MCF 10A (cell line): Measurements from ENCODE around the gene PDZD11. TPM values are rescaled to one million over a fixed set of nuclear protein-coding genes. Genes with fewer than 3 reads are reported as not detected.
"Not testable (repeated sequence)": the region's sequence is repeated elsewhere in the genome, so short reads cannot be mapped to it uniquely, and the experiment has no call there.

Experiments used
- BruUV-seq: library from RNA; stranded (reverse); fragments of 400-500 nt; replicated peaks from 2 replicates; lab custom pipeline; 2021; lab: Mats Ljungman, UMichigan
- CTCF ChIA-PET: fragments of 300-600 bp; sonication (Branson Sonifier 250); formaldehyde crosslinking; extraction: SDS; loops from one replicate; lab custom pipeline; 2021; ENCODE audit warnings: antibody characterized with exemption, inconsistent platforms; lab: Yijun Ruan, JAX
- POLR2A ChIA-PET: fragments of 300-600, 350-650 bp; sonication (Branson Sonifier 250); formaldehyde crosslinking; extraction: SDS; loops from one replicate; lab custom pipeline; 2020; ENCODE audit warnings: antibody characterized with exemption, inconsistent platforms; lab: Yijun Ruan, JAX
- DNase-seq: peaks from one replicate; pipeline ENCODE4 v3.0.0-alpha.2; 2018; ENCODE audit not compliant: unreplicated experiment
- H3K27ac Mint-ChIP-seq: one replicate; pipeline ENCODE4 v1.8.0; 2022; ENCODE audit warnings: mild to moderate bottlenecking, low read depth, mixed read lengths; ENCODE audit not compliant: unreplicated experiment
- H3K27me3 Mint-ChIP-seq: one replicate; pipeline ENCODE4 v1.8.0; 2022; ENCODE audit warnings: mixed read lengths; ENCODE audit not compliant: insufficient read depth, unreplicated experiment
- H3K36me3 Mint-ChIP-seq: one replicate; pipeline ENCODE4 v1.8.0; 2022; ENCODE audit warnings: mild to moderate bottlenecking, moderate library complexity, mixed read lengths; ENCODE audit not compliant: insufficient read depth, unreplicated experiment
- H3K4me1 Mint-ChIP-seq: one replicate; pipeline ENCODE4 v1.8.0; 2022; ENCODE audit warnings: mixed read lengths; ENCODE audit not compliant: insufficient read depth, unreplicated experiment
- H3K4me3 Mint-ChIP-seq: one replicate; pipeline ENCODE4 v1.8.0; 2022; ENCODE audit warnings: mild to moderate bottlenecking, moderate library complexity, mixed read lengths; ENCODE audit not compliant: unreplicated experiment
- H3K9me3 Mint-ChIP-seq: one replicate; pipeline ENCODE4 v1.8.0; 2022; ENCODE audit warnings: mixed read lengths; ENCODE audit not compliant: unreplicated experiment
- intact Hi-C: fragments of 100-400 bp; cut with micrococcal nuclease; formaldehyde crosslinking; loops from 2 replicates; pipeline ENCODE4 v1.14.1; 2022
- total RNA-seq: library from RNA; stranded (reverse); gene quantifications from 2 replicates; pipeline ENCODE4 v1.2.3, GENCODE V29; 2022
- TF ChIP-seq, protein P1 (sequence below): fragments of 200-600 bp; IDR thresholded peaks from one replicate; pipeline ENCODE4 v1.8.0; 2022; ENCODE audit warnings: antibody characterized with exemption, mild to moderate bottlenecking; ENCODE audit not compliant: unreplicated experiment

PDZD11 gene
- total RNA-seq, 1 experiment from 2014 or later, result 51.9 TPM

DNA sequence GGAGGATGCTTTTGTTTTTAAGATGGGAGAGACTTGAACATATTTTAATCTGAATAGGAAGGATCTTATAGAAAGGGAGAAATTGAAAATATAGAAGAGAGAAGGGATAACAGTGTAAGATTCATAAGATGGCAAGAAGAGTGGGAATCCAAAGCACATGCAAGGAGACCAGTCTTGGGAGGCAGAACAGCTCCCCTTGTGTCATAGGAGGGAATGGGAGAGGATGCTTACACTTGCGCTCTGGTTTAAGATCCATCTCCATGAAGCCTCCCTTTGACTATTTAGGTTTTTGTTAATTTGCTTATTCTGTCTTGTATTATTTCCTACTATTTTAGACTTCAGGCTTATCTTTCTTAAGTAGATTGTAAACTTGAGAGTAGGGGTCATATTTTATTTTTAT, 42.9 kb upstream of the PDZD11 start:
- intact Hi-C loops, result no loop called here
- no peak for DNase-seq
- Mint-ChIP-seq H3K4me3 (no peak overlapping the region), H3K4me1 (no peaks in the 10 kb centered on the region), H3K36me3 (no peaks in the 10 kb centered on the region), H3K27ac (peak overlapping the region; percentile 17), H3K9me3 (no peaks in the 10 kb centered on the region), H3K27me3 (peaks cover 34% of the 10 kb centered on the region)
- POLR2A ChIA-PET, result no interaction called here
- TF ChIP-seq, protein P1, sequence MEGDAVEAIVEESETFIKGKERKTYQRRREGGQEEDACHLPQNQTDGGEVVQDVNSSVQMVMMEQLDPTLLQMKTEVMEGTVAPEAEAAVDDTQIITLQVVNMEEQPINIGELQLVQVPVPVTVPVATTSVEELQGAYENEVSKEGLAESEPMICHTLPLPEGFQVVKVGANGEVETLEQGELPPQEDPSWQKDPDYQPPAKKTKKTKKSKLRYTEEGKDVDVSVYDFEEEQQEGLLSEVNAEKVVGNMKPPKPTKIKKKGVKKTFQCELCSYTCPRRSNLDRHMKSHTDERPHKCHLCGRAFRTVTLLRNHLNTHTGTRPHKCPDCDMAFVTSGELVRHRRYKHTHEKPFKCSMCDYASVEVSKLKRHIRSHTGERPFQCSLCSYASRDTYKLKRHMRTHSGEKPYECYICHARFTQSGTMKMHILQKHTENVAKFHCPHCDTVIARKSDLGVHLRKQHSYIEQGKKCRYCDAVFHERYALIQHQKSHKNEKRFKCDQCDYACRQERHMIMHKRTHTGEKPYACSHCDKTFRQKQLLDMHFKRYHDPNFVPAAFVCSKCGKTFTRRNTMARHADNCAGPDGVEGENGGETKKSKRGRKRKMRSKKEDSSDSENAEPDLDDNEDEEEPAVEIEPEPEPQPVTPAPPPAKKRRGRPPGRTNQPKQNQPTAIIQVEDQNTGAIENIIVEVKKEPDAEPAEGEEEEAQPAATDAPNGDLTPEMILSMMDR, result no peak
- BruUV-seq, result no TSS peak
- CTCF ChIA-PET, result interaction anchor here (1.0 to 1.1 kb wide), 2 partner anchors 12 to 33 kb away, joined by 3 to 4 read pairs; no protein-coding TSS in a partner anchor

DNA sequence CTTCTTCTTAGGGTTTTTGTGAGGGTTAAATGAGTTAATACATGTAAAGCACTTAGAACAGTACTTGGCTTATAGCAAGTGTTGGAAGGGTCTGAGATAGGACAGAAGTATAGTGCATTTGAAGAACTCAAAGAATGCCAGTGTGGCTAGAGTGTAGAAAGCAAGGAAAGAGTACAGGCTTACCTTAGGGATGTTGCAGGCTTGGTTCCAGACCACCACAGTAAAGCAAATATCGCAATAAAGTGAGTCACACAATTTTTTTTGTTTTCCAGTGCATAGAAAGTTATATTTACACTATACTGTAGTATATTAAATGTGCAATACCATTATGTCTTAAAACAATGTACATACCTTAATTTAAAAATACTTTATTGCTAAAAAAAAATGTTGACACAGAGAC, 41.4 kb upstream of the PDZD11 start:
- no peaks in the 10 kb centered on the region for H3K9me3 Mint-ChIP-seq
- ChIA-PET POLR2A (no interaction called here), CTCF (no interaction called here)
- DNase-seq, result no peak
- no peaks in the 10 kb centered on the region for H3K4me1 Mint-ChIP-seq
- no peaks in the 10 kb centered on the region for H3K36me3 Mint-ChIP-seq
- TF ChIP-seq, protein P1, result no peak
- BruUV-seq, result no TSS peak
- peaks cover 48% of the 10 kb centered on the region for H3K27me3 Mint-ChIP-seq
- intact Hi-C loops, result no loop called here
- H3K4me3 Mint-ChIP-seq, result no peak overlapping the region
- peak overlapping the region; percentile 17 for H3K27ac Mint-ChIP-seq

DNA sequence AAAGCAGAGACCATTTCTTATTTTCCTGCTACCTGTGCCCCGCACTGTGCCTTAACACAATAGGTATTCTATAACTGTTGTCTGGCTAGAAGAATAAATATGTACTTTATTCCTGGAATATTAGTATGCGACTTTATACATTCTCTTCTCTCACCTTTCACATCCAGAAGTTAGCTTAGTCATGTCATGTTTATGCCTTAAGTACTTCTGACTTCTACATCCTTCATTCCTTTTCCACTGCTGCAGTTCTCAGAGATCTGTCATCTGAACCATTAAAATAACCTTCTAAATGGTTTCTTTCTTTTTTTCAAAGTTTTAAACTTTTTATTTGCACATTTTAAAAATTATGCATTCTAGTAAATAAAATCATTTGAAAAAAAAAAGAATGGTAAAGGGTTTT, 34.6 kb upstream of the PDZD11 start:
- BruUV-seq, result no TSS peak
- Mint-ChIP-seq H3K4me1 (peaks cover 5% of the 10 kb centered on the region), H3K27ac (no peak overlapping the region), H3K4me3 (no peak overlapping the region), H3K9me3 (no peaks in the 10 kb centered on the region), H3K36me3 (peaks cover 6% of the 10 kb centered on the region), H3K27me3 (peaks cover 22% of the 10 kb centered on the region)
- TF ChIP-seq, protein P1, result no peak
- DNase-seq, result no peak
- intact Hi-C loops, result no loop called here
- ChIA-PET CTCF (no interaction called here), POLR2A (no interaction called here)

DNA sequence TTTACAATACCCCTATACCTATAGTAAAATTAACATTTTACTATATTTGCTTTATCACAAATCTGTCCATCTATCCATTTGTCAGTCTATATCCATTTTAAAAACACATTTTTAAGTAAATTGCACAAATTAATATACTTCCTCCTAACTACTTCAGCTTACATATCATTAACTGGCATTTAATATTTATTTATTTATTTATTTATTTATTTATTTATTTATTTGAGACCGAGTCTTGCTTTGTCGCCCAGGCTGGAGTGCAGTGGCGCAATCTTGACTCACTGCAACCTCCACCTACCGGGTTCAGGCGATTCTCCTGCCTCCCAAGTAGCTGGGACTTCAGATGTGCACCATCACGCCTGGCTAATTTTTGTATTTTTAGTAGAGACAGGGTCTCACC, 33.9 kb upstream of the PDZD11 start:
- CTCF ChIA-PET, result interaction anchor here (0.6 kb wide), 1 partner anchor 14 kb away, joined by 3 read pairs; no protein-coding TSS in a partner anchor
- H3K4me3 Mint-ChIP-seq, BruUV-seq, H3K4me1 Mint-ChIP-seq, H3K36me3 Mint-ChIP-seq, POLR2A ChIA-PET, H3K9me3 Mint-ChIP-seq, intact Hi-C loops, DNase-seq, H3K27ac Mint-ChIP-seq: not testable (repeated sequence)
- H3K27me3 Mint-ChIP-seq, result peaks cover 22% of the 10 kb centered on the region

DNA sequence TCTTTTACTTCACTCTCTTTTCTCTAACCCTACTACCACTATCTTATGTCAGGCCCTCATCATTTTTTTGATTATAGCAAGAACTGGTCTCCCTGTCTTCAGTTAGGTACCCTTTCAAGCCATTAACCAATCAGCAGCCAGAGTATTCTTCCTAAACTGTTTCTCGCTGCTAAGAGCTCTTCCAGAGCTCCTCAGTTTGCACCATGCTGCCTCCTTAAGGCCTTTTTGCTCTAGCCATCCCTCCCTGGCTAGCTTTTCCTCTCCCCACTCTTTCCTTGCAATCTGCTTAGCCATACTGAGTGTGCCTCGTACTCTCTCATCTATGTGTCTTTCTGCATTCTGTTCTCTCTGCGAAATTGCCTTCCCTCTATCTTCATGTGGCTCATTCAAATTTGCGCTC, 33.1 kb upstream of the PDZD11 start:
- Mint-ChIP-seq H3K27me3 (peaks cover 19% of the 10 kb centered on the region), H3K27ac (no peak overlapping the region), H3K4me1 (peaks cover 5% of the 10 kb centered on the region), H3K4me3 (no peak overlapping the region), H3K9me3 (no peaks in the 10 kb centered on the region), H3K36me3 (peaks cover 6% of the 10 kb centered on the region)
- no TSS peak for BruUV-seq
- TF ChIP-seq, protein P1, result no peak
- CTCF ChIA-PET, result interaction anchor here (0.6 kb wide), 1 partner anchor 241 kb away, joined by 4 read pairs; no protein-coding TSS in a partner anchor
- intact Hi-C loops, result no loop called here
- POLR2A ChIA-PET, result no interaction called here
- no peak for DNase-seq
